ENCODE measurements around the gene DCP1A. TPM values are rescaled to one million over a fixed set of nuclear protein-coding genes. Genes with fewer than 3 reads are reported as not detected.
A peak's percentile ranks its signal among the peaks of the same experiment; 100 is the strongest.
"Not testable (repeated sequence)": the region's sequence is repeated elsewhere in the genome, so short reads cannot be mapped to it uniquely, and the experiment has no call there.

The DCP1A gene
- total RNA-seq, 1 experiment from 2014 or later = 13.7 TPM

DNA sequence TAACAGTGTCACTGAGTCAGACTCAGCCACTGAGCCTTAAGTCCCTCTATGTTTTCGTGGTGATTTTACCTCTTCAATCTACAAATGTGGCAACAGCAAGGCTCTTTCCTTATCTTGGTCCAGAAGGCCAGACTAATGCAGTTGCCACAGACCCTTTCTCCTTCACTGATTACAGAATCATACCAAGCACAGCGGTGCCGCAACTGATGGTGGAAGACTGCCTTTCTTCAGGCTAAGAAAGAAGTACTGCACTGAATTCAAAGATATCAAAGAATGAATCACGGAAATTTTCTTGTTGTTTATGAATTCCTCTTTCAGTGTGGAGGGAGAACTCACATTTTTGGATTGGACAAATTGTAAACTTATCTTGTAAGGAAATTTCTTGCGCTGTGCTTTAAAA, 18.6 kb downstream of the DCP1A start:
- no peak for DNase-seq (ENCODE audit: low read depth)

- DNase-seq (ENCODE audit: low read depth) = not testable (repeated sequence)
Measured at GRCh38 chr3:53327986-53328385, 19.4 kb downstream of the DCP1A start.

DNA sequence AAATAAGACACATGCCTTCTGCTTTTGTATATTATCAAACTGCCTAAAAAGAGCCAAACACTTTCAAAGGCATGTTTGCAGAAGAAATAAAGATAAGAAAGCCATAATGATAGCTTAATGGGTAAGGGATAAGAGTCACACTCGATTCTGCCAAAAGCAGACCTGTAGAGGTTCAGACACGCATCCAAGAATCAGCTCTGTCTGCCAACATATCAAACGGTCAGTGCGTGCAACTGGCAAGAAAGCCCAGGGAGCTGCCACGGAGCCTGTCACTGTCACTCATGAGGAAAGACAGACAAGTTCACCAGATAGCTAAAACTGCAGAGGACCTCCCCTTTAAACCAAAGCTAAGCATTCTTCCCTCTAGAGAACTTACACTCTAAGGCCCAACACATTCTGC, 23.2 kb downstream of the DCP1A start:
- no peak for DNase-seq (ENCODE audit: low read depth)

GRCh38 chr3:53320697-53321096, 26.6 kb downstream of the DCP1A start:
- DNase-seq (ENCODE audit: low read depth) = no peak

DNA sequence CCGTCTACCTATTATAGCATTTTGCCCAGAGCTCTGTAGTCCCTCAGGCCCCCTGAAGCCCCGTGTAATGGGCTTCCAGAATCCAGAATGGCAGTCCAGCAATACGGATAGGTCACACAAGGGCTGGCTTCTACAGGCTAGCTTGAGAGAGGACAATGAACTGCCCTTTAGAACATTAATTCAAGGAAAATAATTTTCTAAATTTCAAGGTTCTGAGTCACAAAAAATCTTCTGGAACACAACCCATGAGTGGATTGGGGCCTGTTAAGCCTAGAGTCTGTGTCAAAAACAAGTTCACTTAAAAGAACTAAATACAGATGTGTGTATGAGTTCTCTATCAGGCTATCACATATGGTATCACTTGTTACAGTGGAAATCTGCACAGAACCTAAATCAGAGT, 28.8 kb downstream of the DCP1A start:
- DNase-seq (ENCODE audit: low read depth) = no peak

DNA sequence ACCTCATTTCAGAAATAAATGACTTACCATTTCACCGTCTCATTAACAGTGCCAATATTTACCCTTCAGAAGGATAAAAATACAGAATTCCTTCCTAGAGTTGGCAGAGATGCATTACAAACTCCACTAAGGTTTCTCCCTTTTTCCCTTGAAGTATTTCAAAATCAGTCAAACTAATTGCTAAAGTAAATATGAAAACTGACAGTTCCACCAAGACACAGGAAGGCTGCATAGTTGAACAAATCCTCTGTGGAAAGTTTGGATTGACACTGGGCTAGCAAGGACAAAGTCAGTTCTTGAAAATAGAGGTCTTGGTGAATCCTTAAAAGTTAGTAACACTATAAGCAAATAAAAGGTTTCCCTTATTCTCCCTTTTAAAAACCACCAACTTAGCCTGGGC, 34.5 kb downstream of the DCP1A start:
- DNase-seq (ENCODE audit: low read depth) = no peak

GRCh38 chr3:53311882-53312281, 35.5 kb downstream of the DCP1A start:
- DNase-seq (ENCODE audit: low read depth) = no peak

DNA sequence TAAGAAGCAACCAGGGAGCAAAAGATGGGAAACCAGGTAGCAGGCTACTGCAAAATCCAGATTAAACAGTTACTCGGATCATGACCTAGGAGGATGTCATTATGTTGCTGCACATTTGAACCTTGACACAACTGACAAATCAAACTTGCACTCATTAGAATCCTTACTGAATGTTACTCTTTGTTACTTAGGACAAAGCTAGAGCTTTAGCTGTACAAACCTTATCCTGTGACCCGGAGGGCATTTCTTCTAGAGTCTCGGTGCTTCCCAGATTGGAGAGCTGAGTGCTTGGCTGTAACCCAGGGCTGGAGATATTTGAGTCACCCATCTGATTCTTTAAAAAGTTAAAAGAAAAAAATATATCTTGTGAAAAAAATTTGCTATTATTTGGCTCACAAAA, 43.4 kb downstream of the DCP1A start:
- DNase-seq (ENCODE audit: low read depth) = peak; percentile 50

GRCh38 chr3:53303549-53303948, 43.8 kb downstream of the DCP1A start:
- no peak for DNase-seq (ENCODE audit: low read depth)

- no peak for DNase-seq (ENCODE audit: low read depth)
Measured at GRCh38 chr3:53300826-53301225, 46.5 kb downstream of the DCP1A start.

DNA sequence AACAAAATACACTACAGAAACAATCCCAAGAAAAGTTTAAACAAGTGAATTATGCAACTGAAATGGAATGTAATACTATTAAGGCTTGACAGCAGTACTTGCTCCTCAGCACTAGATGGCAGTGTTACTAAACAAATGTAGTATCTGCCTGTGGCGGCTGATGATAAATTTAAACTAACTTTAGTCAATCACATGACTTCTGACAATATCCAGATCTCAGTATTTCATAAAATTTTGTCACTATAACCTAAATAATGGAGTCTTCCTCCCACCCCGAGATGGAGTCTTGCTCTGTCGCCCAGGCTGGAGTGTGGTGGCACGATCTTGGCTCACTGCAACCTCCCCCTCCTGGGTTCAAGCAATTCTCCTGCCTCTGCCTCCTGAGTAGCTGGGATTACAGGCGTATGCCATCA, 47.7 kb downstream of the DCP1A start:
- peak; percentile 54 for DNase-seq (ENCODE audit: low read depth)

- DNase-seq (ENCODE audit: low read depth) = no peak
Measured at GRCh38 chr3:53295410-53295809, 51.9 kb downstream of the DCP1A start.

DNA sequence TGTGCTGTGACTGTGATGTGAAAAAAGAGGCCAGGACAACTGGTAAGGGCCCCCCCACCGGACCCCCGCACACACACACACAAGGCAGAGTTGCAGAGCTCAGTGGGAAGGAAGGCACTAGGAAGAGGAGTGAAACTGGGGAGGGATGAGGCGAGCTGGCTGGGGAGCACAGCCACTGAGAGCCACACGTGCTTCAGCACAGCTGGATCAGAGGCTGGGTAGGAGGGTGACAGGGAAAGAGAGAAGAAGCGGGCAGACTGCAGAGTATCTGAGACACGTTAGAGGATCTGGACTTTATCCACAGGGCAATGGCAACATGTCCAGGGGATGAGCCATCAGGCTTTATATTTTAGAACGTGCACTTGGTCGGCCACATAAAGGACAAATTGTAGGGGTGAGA, 53.5 kb downstream of the DCP1A start:
- no peak for DNase-seq (ENCODE audit: low read depth)

- DNase-seq (ENCODE audit: low read depth) = no peak
Measured at GRCh38 chr3:53288214-53288613, 59.1 kb downstream of the DCP1A start.

DNA sequence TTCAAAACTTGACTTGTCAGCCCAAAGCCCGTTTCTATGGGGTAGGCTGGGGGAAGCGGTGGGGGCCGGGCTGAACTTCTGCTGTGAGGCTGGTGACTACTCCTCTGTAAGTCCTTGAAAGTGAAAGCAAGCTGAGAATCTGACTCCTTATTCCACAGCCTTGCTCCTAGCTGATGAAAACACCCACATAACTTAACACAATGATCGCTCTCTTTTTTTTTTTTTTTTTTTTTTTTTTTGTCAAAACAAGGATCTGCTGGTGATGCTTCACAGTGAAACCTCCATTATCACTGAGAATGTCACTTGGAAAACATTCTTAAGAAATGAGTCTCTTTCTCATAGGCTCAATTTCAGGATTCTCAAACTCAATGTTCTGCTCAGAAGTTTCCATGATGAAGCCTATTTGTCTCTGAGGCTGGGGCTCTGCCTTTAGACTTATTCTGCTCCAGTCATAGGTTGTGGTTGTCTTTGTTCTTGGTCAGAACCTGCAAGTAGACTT, 60.2 kb downstream of the DCP1A start:
- DNase-seq (ENCODE audit: low read depth) = peak; percentile 49

DNA sequence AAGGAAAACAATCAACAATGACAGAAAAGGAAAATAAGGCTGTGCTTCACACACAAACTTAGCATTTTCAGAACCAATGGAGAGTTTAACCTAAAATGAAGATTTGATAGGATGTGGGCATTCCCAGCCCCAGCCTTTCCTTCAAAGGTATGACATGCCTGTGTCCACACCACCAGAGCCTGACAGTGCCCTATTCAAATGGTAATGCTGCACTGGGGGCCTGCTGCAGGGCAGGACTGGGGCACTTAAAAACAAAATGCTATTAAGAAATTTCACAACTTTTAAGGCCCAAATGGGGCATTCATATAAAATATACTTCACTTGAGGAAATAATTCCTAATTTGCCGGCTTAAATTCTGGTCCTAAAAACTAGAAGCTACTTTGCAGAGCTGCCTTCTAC, 60.6 kb downstream of the DCP1A start:
- no peak for DNase-seq (ENCODE audit: low read depth)

DNA sequence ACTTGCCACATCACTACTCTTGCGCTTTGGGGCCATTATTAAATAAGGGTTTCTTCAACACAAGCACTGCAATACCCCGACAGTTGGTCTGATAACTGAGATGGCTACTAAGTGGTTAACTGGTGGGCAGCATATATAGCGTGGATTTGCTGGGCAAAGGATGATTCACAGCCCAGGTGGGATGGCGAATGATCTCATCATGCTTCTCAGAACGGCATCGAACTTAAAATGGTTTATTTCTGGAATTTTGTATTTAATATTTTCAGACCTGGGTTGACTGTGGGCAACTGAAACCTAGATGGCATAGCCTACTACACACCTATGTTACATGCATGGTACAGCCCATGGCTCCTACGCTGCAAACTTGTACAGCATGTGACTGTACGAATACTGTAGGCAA, 64.8 kb downstream of the DCP1A start:
- no peak for DNase-seq (ENCODE audit: low read depth)

- no peak for DNase-seq (ENCODE audit: low read depth)
Measured at GRCh38 chr3:53278667-53279066, 68.7 kb downstream of the DCP1A start.

DNA sequence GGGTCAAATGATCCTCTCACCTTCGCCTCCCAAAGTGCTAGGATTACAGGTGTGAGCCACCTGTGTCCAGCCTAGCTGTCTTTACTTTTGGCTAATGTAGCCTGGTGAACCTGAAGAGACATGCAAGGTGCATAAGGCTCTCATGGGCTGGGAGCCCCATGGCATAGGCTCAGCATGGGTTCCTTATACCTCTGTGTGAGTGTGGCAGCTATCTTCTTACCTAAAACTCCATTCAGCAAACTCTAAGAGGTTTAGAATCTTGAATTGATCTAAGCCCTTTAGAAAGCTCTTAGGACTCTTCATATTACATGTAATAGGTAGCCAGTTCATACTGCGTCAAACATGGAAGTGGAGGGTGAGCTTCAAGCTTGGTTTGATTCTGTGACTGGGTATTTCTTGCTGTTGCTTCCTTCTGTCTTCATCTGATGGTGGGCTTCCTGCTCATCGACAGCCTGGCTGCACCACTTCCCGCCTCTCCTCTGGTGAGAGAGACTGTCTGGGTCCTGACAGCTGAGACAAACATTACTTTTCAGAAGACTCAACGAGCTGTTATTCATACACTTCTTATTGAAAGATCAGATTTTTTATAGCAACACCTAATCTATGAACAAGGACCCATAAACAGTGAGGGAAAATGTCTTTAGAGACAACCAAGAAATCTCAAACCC, 72.3 kb downstream of the DCP1A start:
- no peak for DNase-seq (ENCODE audit: low read depth)

DNA sequence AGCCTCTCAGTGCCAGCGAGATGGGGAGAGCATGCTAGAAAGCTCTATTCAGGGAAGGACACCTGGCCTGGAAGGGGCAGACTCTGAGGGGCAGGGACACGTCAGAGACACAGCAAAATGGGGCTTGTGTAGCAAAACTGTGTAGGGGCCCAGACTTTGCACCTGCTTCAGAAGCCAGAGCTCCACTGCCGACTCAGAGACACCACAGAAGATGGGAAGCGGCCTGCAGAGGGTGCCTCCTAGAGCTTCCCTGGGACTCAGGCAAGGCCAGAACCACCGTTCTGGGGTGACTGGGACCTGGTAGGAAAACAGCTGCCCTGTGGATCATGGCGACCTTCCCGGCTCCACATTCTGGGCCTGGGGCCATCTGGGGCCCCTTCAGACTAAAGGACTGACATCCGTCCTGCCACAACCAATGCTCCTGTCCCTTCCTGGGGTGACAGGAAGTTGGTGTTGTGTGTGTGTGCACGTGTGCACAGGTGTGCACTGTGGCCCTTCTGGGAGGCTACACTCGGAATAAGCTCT, 74.1 kb downstream of the DCP1A start:
- no peak for DNase-seq (ENCODE audit: low read depth)

DNA sequence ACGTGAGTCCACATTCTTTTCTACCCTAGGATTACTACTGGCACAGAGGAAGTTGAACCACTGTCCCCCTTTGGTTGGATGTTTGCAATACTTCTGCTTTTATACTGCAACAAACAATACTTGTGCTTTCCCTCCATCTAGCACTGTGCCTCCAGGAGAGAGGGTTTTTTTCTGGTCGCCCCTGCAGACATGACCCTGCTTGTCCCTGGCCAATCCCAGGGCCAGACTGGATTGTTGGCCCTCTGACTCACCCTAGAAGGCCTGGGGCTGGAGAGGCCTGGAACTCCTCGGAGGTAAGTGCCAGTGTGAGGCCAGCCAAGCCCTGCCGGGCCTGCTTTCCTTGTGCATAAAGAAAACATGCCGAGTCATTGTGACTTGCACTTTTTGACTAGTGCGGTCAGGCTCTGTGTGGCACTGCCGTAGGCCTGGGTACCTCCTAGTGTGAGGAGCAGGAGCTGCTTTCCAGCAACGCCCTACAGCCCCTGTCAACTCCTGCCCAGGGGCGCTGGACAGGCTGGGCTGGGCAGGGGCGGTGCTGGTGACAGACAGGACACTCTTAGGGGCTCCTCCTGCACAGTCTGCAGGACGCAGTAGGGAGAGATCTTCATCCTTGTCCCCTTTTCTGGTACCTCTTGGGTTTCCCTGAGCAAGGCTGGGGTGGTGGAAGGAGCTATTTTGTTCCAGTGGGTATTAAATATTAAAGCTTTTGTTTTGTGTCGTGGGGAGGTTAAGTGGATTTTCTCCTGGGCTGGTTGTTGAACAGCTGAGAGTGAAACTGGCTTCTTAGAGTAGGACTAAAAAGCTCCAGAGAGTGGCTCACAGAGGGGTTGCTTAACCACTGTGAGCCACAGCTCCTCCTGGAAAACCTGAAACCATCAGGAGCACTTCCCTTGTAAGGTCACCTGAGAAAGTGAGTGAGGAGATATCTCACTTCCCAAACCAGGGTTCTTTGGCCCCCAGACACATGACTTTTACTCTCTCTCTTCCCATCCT, 77.2 kb downstream of the DCP1A start:
- peak; percentile 100 for DNase-seq (ENCODE audit: low read depth)

GRCh38 chr3:53269193-53269592, 78.2 kb downstream of the DCP1A start:
- DNase-seq (ENCODE audit: low read depth) = not testable (repeated sequence)

DNA sequence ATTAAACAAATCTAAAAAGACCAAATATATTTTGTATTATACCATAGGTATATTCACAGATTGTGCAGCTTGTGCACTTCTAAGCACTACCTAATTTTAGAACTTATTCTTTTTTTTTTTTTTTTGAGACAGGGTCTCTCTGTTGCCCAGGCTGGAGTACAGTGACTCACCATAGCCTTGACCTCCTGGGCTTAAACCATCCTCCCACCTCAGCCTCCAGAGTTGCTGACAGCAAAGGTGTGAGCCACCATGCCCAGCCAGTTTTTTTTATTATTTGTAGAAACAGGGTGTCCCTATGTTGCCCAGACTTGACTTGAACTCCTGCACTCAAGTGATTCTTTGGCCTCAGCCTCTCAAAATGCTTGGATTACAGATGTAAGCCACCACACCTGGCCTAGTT, 79.6 kb downstream of the DCP1A start:
- DNase-seq (ENCODE audit: low read depth) = no peak
